HG03378 (cell line): Measurements from ENCODE around the gene CNMD.

Experiments used
- ATAC-seq: cut with Tn5 transposase; IDR thresholded peaks from one replicate; pipeline ENCODE4 v1.9.1; 2021; ENCODE audit warnings: mild to moderate bottlenecking, moderate library complexity; ENCODE audit not compliant: unreplicated experiment

CNMD gene

DNA sequence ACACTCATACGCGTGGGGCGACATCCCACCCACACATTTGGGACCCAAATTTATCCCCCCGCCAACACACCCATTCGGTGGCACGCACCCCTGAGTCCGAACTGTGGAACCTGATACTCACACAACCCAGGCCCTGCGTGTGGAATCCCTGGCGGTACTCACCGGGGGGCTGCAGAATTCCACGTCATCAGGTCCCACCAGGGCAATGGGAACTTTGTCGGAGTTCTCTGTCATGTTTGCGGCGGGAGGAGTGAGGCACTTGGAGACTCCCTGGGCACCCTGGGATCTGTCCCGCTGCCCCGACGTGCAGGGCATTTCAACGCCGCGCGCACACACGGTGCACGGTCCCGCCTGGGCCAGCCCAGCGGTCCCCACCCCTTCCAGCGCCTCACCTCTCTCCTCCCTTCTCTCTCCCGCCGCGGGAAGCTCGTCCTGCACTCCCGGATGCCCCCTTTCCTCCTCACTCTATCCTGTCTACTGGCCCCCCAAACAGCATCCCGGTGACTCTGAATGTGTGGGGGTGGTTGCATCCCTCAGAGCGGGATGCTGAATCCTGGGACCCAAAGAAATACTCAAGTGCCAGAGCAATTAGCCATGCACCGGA is at the start of gene CNMD:
CNMD (minus strand) TSS at position 353 of the 604 bp plus-strand sequence; CDS start at position 234, 119 bp downstream.
- ATAC-seq: no peak

DNA sequence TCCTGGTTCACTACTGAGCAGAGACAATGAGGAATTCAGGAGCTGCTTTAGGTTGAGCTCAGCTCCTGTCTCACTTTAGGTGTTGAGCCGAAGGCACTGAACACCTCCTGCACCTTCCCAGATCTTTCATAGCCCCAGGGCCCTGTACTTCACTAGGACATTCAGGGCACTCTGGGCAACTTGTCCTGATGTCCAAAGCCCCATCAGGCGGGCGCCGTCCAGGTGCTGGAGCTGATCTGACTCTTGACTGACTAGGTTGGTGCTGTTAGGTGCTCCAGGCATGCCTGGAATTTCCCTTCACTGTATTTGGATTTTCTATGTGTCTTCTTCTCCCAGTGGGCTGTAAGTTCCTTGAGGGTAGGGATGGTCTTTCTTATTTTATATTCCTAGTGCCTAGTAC is 48.4 kb upstream of the CNMD start:
- ATAC-seq: no peak

DNA sequence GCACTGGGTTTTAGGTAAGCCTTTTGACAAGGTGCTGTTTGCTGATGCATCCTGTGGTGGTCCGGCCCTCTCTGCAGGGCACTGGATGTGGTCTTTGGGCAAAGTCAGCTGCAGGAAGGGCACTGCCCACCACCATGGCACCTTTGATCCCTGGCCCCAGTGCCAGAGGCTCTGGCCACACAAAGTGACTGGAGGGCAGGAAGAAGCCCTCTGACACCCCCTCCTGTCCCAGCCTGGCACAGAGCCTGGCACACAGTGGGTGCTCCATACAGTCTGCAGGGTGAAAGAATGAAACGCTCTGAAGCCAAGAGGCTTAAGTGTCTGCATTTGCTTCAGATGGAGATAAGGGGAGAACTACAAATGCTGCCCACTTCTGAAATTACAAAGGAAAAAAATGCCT is 47.6 kb upstream of the CNMD start:
- ATAC-seq: no peak

DNA sequence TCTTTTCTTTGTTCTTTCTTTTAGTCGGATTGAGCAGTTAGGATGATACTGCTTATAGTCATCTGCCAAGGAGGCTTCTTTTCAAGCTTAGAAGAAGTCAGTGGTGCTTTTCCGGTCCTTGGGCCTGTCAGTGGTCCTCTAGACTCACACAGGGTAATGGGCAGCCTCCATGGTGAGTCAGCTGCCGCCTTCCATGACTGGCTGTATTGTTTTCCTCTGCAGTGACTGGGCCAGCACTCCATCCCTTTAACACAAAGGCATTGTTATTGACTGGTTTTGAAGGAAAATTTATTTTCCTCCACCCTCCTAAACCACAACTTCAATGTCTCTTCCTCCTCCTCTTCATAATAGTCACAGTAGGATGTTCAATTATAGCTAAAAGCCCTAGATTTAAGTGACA is 47.1 kb upstream of the CNMD start:
- ATAC-seq: no peak

DNA sequence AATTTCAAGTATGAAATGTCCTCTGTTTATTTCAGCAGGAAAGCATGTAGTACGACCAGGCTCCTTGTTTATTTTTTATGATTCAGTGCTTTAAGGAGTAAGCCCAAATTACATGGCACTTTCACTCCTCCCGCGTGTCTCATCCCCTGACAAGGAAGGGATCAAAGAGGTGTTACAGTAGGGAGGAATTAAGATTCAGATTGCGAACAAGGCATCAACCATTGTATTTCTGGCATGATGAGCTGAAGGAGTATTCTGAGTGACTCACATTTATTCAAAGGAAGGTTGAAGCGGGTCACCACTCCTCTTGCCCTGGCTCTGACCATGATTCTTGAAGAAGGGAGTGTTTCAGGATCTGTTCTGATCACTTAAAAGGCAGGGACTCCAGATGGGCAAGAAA is 46.1 kb upstream of the CNMD start:
- no peak for ATAC-seq

DNA sequence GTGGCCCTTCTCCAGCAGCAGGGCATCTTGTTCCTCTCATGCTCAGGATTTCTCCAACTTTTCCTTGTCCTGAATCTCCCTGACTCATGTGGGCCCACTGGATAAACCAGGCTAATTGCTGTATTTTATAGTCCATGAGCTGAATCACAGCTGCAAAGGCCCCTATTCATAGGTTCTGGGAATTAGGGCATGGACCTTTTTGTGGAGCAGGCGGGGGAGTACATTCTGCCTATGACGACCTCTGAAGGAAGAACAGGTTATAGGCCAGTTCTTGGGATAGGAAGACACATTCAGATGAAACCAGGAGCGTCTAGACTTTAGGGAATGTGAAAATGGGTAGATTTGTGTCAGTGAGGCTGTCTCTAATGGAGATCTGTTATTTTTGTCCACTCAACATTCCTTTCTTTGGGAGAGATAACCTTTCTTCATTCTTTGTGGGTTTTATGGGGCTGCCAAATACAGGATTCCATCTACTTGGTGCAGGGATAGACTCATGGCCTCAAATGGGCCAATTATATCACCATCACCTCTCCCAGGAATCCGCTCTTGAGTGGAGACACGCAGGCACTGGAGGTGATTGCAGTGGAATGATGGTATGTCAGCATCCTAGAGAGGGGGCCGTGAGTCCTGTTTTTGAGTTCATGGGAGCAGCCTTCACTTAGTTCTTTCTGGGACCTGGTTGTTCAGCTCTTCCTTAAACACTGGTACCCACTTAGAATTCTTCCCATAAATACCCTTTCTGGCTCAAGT is 45.1 kb upstream of the CNMD start:
- ATAC-seq: no peak

DNA sequence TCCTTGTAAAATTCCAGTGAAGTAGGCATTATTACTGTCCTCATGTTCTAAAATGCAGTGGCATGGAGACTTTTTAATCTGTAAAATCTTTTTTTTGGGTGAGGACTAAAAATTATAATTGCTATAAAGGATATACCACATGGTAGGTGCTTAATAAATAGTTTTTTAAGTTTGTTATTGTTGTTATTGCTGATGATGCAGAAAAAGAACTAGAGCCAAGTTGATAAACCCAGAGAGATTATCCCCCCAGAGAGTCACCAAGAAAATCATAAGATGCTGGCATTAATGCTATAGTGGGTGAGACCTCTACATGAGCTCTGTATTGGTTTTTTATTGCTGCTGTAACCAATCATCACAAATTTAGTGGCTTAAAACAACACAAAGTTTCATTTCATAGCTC is 44.3 kb upstream of the CNMD start:
- ATAC-seq: no peak

DNA sequence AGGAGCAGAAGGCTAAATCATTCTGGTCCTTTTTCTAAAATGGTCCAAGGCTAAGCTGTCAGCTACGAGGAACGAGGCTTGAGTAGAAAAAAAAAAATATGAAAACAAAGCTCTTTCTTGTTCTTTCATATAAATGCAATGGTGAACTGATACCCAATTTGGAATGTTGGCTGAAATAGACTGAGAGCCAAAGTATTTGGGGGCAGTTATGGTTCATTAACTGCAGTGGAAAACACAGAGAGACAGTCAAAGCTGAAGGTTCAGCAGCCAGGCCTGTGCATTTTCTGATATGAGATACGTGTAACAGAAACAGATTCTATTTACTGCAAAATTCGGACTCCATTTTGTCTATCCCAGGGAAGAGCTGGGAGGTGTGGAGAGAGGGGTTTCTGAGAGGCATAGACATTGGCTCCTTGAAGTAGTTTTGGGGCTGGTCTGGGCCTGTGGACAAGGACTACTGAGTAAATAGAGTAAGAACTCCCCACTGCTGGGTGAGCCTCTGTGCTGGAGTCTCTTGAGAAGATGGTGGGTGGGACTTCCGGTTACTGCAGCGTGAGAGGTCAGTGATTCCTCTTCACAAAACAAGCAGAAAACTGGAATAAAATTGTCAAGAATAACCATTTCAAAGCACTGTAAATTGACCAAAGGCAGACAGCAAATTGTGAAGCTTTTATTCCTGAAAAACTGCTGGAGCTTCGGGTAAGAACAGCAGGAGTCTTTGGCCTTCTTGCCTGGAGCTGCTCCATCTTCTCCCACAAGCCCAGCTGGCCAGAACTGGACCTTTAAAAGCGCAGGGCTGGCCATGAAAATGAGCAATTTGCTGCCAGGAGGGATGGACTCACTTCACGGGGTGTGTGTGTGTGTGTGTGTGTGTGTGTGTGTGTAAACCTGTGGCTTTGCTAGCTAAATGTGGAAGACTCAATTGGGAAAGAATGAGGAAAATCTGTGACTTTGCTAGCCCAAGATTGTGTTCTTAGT is 43.1 kb upstream of the CNMD start:
- no peak for ATAC-seq

DNA sequence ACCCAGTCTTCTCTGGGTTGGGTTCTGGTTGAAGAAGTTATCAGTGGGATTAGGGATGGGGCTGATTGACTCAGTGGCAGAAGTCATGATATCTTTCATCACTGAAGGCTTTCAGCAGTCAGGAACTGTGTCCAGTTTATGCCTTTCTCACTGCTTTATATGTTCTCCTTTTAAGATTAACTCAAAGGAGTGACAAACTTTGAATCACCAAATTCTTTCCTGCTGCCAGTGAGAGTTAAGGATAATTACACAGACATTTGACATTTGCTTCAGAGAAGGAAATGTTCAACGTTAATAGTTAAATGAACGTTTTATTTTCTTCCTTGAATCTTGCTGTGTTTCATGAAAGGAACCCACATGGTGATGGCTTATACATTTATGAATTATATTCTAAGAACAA is 41.0 kb upstream of the CNMD start:
- no peak for ATAC-seq

DNA sequence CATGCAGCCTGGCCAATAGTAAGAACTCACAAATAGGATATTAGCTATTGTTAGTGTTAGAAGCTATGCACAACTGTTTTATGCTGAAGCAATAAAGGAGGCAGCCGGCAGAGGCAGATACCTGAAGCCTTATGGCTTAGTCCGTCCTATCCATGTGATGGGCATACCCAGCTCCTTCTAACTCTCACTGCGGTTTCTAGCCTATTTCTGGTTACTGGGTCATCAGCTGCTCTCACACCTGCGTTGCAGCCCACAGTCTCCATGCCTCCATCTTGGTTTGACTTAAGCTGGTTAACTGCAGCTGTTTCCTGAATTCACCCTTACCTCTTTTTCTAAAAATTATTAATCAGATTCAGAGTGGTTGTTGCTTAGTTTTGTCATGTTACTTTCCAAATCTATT is 40.5 kb upstream of the CNMD start:
- no peak for ATAC-seq

DNA sequence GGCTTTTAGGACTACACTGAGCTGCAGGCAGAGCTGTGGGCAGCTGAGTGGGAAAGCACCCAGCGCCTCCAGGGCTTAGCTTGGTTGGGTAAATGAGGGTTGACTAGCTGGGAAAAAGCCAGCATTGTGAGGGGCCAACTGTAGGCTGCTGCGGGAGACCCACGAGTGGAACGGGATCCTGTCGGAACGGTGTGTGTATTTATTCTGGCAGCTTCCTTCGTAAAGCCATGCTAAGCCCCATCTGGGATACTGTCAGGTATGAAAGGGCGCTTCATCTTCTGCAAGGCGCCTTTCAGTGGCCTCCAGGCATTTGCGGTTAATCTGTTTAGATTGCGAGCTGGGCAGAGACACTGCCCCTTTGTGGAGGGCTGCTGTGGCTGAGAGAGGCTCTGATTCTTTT is 39.5 kb upstream of the CNMD start:
- no peak for ATAC-seq

DNA sequence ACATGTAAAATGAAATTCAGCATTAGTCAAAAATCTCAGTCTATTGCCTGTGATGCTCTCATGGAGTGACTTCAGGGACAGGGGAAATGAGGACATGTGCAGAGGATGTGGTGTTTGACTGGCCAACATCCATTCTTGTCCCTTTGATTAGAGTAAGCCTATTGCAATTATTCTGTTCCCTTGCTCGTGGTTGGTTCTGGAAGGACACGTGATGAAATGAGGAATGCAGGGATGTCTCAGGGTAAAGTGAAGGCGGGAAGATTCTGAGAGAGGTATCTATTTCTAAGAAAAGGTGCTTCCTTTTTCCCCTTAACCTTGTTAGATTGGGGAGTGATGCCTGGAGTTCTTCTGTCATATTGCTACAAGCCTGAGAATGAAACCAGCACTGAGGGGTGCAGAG is 37.1 kb upstream of the CNMD start:
- ATAC-seq: no peak

DNA sequence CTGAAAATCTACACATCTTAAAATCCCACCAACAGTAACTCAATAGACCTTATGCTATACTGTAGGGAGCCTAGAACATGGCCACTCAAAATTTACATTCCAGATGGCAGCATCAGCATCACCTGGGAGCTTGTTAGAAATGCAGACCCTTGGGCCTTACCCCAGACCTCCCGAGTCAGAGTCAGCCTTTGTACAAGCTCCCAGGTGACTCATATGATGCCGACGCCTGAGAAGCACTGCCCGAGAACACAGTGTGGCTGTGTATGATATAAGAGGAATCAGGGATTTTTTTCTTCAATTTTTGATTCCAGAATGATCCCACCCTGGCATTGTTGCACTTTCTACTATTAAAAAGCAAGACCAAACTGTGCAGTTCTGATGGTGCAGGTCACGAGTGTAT is 35.9 kb upstream of the CNMD start:
- no peak for ATAC-seq

DNA sequence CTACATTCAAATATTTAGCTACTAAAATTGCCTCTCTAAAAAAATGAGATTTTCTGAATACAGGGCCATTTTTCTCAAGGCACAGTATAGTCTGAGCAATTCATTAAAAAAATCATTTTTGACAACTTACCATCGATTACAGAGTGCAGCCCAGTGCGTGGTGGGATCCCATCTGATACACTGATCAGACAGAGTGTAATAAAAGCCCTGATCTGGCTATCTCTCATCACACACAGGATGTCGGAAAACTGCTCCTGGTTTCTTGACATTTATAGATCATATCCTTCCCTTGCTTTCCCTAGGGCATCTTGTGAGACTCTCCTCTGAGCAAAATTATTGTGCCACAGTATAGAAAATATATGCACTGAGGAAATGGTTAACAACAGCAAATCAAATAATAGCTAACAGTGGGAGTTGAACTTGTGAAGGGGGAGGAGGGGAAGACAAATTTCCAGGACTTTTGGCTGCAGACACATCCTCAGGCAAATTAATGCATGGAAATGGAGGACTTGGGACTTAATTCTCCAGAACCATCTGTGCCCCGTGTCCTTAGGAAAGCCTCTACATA is 28.4 kb upstream of the CNMD start:
- no peak for ATAC-seq

DNA sequence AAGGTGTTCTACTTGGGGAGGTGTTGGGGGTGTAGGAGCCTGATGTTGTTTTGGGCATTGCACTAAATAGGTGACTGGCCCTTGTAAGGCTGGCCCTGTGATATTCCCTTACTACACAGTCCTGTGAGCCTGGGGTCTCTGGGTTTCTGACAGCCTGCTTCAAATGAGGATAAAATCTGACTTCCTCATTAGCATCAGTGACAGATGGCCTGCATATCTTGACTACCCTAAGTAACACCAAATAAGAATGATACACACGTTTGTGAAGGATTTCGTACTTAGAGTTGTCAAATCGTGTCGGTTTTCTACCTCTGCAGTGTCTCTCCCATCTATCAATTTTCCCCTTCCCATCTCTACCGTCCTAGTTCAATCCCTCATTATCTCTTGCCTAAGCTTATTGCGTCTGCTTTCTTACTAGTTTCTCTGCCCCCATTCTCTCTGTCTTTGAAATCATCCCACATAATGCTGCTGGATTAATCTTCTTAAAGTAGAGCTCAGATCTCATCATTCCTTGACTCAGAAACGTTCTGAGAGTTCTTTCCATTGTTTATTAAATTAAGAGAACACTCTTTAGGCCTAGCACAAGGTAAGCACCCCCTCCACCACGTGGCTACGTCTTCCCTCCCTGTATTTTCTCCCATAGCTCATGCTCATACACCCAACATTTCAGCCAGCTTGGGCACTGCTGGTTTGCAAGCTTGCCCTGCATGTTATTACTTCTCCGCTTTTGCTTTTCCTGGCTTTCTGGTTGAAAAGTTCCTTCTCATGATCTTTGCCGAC is 26.2 kb upstream of the CNMD start:
- no peak for ATAC-seq

DNA sequence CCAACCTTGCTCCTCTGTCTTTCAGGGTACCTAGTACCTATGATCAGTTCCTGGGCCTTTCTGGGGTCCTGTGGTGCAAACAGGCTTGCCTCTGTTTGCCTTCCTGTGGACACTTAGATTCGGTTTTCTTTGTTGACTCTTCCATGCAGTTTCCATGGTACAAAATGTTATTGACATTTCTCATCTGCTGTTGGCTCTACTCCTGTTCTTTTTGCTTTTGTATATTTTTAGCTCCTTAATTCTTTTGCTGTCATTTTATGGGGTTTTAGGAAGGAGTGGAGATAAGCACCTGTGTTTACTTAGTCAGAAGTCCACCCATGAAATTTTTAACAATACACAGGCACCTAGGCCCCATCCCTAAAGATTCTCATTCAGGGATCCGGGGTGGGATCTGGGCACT is 20.5 kb upstream of the CNMD start:
- ATAC-seq: no peak

DNA sequence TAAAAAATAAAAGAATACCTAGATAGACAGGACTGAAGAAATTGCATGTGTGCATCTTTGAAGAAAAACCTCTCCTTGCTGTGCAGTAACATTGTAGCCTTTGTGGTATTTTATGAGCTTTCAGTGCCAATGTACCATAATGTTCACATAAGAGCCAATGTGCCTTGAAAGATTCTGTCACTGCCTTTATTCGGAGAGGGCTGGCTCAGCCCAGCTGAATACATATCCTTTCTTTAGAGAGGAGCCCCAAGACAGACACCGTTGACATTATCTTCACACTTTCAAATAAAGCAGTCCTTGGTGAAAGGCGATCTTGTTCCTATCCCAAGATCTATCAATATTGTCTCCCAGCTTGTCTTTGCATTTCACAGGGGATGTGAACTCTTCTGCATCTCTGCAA is 18.5 kb upstream of the CNMD start:
- ATAC-seq: no peak

DNA sequence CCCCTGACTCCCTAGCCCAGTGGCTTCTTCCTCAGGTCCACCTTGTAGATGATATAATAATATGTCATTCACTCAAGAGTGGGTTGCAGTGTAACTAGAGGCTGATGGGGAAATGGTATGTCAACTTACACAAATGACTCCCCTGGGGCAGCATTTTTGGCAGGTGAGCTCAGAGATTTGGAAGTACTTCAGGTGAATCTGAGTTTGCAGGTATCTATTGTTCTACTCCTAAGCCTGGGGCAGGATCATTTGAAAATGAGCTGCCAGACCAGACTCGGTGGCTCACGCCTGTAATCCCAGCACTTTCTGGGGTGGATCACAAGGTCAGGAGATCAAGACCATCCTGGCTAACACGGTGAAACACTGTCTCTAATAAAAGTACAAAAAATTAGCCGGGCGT is 11.6 kb upstream of the CNMD start:
- no peak for ATAC-seq

DNA sequence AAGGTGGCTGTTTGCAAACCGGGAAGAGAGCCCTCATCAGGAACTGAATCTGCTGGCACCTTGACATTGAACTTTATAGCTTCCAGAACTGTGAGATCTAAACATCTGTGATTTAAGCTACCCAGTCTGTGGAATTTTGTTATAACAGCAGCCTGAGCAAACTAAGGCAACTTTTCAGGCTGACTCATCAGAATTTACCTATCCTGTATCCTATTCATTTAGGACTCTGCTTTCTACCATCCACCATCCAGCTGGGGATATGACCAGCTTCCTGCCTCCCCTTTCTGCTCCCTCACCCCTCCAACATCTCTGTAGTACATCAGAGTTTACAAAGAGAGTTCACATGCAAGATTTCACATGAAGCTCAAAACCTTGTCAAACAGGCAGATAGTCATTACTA is 11.1 kb upstream of the CNMD start:
- ATAC-seq: no peak

DNA sequence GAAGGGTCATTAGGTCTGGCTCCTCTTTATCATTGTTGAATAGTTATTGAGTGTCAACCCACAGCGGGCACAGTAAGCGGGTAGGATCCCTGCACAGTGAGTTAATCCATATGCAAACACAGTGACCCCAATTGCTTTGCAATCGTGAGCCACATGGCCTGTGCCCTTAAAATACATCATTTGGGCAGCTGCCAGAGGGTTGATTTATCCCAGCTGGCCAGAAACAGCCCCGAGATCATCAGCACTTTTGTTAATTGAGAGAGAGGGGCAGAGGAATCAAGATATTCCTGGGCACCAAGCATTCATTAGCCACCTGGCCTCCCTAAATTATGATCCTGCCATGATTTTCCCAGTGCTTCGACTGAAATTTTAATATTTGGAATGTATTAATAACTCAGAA is 9.8 kb upstream of the CNMD start:
- ATAC-seq: no peak

DNA sequence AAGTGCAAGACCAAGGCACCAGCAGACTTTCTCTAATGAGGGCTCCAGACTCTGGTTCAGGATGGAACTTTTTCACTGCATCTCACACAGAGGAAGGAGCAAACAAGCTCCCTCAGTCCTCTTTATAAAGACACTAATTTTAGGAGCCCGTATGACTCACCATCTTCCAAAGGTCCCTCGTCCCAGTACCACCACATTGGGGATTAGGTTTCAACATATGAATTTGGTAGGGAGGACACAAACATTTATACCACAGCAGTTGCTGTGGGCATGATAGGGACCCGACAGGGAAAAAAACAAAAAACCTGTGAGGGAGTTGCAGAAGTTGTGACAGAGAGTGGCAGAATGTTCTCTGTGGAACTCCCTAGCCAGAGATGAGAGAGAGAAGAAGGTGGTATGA is 6.5 kb upstream of the CNMD start:
- no peak for ATAC-seq
